RWPE1 (cell line): ENCODE measurements around the gene GPR26.

Experiments used
- CTCF ChIA-PET: fragments of 350-600 bp; sonication (Branson Sonifier 250); formaldehyde crosslinking; extraction: SDS; loops from one replicate; lab custom pipeline; 2021; lab: Yijun Ruan, JAX
- POLR2A ChIA-PET: fragments of 400-600 bp; formaldehyde crosslinking; extraction: SDS; loops from one replicate; lab custom pipeline; 2020; ENCODE audit warnings: antibody characterized with exemption; ENCODE audit not compliant: low non-redundant PET; lab: Yijun Ruan, JAX
- DNase-seq: peaks from one replicate; pipeline ENCODE4 v3.0.0; 2012; ENCODE audit warnings: low spot score
- H3K27ac ChIP-seq: fragments of 450-650 bp; 2 replicates; pipeline ENCODE4 v1.5.1; 2017
- TF ChIP-seq, protein P1 (sequence below): fragments of 450-650 bp; conservative IDR thresholded peaks from 2 replicates; pipeline ENCODE4 v1.5.1; 2017; ENCODE audit warnings: low read depth, mild to moderate bottlenecking

The GPR26 gene

DNA sequence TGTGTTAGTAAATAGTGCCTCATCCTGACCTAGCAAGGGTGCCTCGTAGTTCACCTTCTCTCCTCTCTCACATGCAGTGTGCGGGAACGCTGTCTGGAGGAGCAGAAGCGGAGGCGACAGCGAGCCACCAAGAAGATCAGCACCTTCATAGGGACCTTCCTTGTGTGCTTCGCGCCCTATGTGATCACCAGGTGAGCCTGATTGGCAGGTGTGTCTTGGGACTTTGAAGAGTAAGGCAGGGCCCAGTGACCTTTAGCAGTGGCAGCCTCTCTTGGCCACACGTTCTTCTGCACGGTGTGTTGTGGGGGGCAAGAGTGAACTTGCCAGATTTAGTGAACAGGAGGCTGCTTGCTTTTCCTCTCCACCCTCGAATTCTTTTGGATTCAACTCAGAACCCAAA lies 8.6 kb downstream of the GPR26 start:
- H3K27ac ChIP-seq, result no peak overlapping the region
- DNase-seq, result no peak
- ChIA-PET CTCF (no interaction called here), POLR2A (no interaction called here)
- TF ChIP-seq, protein P1, sequence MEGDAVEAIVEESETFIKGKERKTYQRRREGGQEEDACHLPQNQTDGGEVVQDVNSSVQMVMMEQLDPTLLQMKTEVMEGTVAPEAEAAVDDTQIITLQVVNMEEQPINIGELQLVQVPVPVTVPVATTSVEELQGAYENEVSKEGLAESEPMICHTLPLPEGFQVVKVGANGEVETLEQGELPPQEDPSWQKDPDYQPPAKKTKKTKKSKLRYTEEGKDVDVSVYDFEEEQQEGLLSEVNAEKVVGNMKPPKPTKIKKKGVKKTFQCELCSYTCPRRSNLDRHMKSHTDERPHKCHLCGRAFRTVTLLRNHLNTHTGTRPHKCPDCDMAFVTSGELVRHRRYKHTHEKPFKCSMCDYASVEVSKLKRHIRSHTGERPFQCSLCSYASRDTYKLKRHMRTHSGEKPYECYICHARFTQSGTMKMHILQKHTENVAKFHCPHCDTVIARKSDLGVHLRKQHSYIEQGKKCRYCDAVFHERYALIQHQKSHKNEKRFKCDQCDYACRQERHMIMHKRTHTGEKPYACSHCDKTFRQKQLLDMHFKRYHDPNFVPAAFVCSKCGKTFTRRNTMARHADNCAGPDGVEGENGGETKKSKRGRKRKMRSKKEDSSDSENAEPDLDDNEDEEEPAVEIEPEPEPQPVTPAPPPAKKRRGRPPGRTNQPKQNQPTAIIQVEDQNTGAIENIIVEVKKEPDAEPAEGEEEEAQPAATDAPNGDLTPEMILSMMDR, result no peak

DNA sequence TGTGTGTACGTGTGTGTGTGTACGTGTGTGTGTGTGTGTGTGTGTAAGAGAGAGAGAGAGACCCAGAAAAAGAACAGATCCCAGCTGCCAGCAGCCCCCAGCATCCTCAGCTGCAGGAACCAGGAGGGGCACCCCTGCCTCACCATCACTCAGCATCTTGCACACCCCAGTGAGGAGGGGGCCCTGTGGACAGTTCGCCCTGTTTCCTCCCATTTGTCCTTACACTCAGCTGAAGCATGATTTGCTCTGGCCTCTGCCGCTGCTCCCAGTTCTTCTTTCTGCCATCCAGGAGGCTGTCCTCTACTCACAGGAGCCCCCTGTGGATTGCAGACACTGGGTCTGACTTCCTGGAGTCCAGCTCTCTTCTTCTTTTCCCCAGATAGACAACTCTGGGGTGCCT lies 9.7 kb downstream of the GPR26 start:
- TF ChIP-seq, protein P1, result no peak
- ChIA-PET CTCF (no interaction called here), POLR2A (no interaction called here)
- DNase-seq, result no peak
- no peak overlapping the region for H3K27ac ChIP-seq

DNA sequence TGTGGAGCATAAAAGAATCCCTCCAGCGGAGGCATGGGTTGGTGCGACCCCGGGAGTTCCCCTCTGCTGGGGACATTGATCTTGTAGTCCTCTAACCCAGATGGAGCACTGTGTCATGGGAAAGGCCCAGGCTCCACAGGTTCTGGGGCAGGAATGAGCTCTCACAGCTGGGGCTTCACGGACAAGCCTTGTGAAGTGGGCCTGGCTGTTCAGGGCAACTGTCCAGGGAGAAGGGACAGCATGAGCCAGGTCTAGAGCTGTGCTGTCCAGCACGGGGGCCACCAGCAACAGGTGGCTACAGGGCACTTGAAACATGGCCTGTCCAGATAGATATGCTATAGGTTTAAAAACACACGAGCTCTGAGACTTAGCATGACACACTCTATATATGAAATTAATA lies 11.4 kb downstream of the GPR26 start:
- POLR2A ChIA-PET, result no interaction called here
- H3K27ac ChIP-seq, result no peak overlapping the region
- CTCF ChIA-PET, result interaction anchor here (0.6 kb wide), 1 partner anchor 368 kb away, joined by 3 read pairs; no protein-coding TSS in a partner anchor
- TF ChIP-seq, protein P1, result no peak
- no peak for DNase-seq

- no peak for DNase-seq
- ChIA-PET POLR2A (no interaction called here), CTCF (no interaction called here)
- TF ChIP-seq, protein P1, result no peak
- H3K27ac ChIP-seq, result no peak overlapping the region
These were observed 12.2 kb downstream of the GPR26 start for GRCh38 chr10:123678376-123678775.

DNA sequence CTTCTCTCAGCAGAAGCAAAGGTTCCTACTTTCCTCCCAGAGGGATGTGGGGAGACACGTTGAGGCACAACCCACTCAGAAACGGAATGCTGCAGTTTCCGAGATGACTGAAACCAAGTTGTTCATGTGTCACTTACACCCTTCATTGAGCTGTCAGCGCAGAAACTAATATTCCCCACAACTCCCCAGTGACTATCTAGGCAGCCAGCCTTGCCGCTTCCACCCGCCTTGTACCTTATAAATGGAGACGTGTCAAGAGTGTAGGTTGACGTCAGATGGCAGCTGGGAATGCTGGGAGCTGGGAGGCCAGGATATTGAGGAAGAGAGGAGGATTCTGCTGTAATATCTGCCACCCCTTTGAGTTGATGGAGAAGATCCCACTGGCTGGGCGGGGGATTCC lies 15.1 kb downstream of the GPR26 start:
- no peak for DNase-seq
- ChIA-PET POLR2A (no interaction called here), CTCF (interaction anchor here (0.5 kb wide), 1 partner anchor 38 kb away, joined by 3 read pairs; no protein-coding TSS in a partner anchor)
- H3K27ac ChIP-seq, result no peak overlapping the region
- TF ChIP-seq, protein P1, result no peak

GRCh38 chr10:123682477-123682876 lies 16.3 kb downstream of the GPR26 start:
- no peak for DNase-seq
- TF ChIP-seq, protein P1, result no peak
- H3K27ac ChIP-seq, result no peak overlapping the region
- CTCF ChIA-PET, result interaction anchor here (0.6 kb wide), 1 partner anchor 40 kb away, joined by 3 read pairs; no protein-coding TSS in a partner anchor
- POLR2A ChIA-PET, result no interaction called here
